ENCODE data around the gene TCP11L1.
"Not testable (repeated sequence)": the region's sequence is repeated elsewhere in the genome, so short reads cannot be mapped to it uniquely, and the experiment has no call there.

Gene TCP11L1

DNA sequence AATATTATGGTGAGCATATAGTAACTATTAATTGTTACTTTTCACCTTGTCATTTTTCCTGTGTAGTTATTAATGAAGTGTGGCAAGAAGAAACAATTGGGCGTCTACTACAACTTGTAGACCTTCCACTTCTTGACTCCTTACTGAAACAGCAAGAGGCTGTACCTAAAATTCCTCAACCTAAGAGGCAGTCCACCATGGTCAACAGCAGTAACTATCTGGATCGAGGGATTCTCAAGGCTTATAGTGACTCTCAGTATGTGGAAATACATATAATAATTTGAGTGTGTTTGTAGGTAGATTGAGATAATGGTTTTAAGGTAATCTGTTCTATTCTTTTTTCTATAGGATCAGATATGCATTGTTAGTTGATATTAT is 10.8 kb upstream of the TCP11L1 start:
- no peak for DNase-seq (ENCODE audit: low read depth in 2 of 2)

GRCh38 chr11:33029218-33029617 is 10.2 kb upstream of the TCP11L1 start:
- not testable (repeated sequence) for DNase-seq (ENCODE audit: low read depth in 2 of 2)

GRCh38 chr11:33033493-33033892 is 5.9 kb upstream of the TCP11L1 start:
- no peak for DNase-seq (ENCODE audit: low read depth in 2 of 2)

- DNase-seq (ENCODE audit: low read depth in 2 of 2) = no peak
These were observed 4.4 kb upstream of the TCP11L1 start for GRCh38 chr11:33035011-33035410.

DNA sequence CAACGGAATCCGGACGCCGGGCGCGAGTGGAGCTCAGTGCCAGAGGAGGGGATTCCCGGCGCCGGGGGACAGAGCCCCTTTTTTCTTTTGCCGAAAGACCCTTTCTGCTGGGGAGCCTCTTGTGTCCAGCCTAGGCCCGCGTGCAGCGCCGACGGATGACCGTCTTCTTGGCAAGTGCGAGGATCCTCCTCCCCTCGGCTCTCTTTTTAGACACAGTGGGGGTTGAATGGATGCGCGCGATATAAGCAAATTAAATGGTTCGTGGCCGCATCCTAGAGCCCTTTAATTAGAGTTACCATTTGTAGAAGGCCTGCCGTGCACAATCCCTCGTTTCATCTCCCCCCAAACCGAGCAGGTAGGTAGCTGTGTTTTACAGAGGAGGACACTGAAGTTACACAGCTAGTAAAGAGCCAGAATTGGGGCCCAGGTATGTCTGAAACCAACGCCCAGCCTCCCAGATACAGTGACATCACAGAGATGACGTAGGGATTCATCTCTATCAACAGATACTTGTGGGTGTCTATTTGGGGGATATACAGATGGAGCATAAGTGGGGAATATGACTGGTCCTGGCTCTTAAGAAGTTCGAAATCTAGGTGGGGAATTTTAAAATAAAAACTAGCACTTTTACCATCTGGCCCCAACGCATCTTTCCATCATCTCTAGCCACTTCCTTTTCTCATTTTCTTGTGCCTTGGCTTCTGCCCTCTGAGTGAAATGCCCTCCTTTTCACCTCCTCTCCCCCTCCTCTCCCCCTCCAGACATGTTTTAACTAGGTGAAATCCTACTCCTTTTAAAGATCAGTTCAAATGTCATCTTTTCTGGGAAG is 875 bp downstream of the TCP11L1 start:
- DNase-seq (ENCODE audit: low read depth in 2 of 2) = no peak

GRCh38 chr11:33040862-33041453 is 1.6 kb downstream of the TCP11L1 start:
- no peak for DNase-seq (ENCODE audit: low read depth in 2 of 2)

GRCh38 chr11:33043221-33043830 is 4.0 kb downstream of the TCP11L1 start:
- DNase-seq (ENCODE audit: low read depth in 2 of 2) = no peak

GRCh38 chr11:33044285-33044756 is 4.9 kb downstream of the TCP11L1 start:
- DNase-seq (ENCODE audit: low read depth in 2 of 2) = no peak

DNA sequence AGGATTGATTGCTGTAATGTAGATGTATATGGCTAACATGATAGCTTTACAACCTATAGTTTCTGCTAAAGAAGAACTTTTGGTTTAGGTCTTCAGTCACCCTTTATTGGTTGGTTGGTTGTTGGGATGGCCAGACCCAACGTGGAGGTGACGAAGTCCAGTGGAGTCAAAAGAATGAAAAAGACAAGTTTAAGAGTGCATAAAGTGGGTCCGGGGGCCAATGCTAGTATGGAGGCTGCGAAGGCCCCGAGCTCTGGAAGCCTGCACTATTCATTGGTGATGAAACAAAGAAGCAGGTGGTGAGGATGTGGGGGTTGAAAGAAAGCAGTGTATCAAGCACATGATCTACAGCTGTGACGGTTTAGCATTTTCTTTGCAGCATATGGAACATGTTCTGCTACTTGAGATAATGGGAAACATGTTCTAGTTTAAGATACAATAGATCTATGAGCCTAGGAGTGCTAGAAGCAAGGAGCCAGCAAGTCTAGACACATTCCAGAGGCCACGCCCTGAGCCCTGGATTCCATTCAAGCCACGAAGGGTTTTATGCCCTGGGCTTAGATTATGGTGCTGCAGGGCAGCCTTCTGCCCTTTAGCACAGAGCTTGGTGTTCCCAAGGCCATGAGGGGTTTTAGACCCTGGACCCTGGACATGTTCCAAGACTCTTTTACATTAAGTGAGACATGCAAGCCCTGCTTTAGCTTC is 6.3 kb downstream of the TCP11L1 start:
- no peak for DNase-seq (ENCODE audit: low read depth in 2 of 2)

DNA sequence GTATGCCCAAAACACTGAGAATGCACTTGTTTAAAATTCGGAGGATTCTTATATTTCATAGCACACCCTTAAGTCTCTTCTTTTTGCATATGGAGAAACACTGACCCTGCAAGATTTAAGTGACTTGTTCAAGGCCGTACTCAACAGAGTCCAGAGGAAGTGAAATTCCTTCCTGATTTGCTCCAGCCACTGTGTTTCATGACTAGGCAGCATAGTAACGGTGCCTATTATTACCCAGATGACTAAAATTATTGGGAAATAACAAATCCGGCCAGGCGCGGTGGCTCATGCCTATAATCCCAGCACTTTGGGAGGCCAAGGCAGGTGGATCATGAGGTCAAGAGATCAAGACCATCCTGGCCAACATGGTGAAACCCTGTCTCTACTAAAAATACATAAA is 9.3 kb downstream of the TCP11L1 start:
- DNase-seq (ENCODE audit: low read depth in 2 of 2) = not testable (repeated sequence)

GRCh38 chr11:33049565-33050408 is 10.4 kb downstream of the TCP11L1 start:
- not testable (repeated sequence) for DNase-seq (ENCODE audit: low read depth in 2 of 2)

GRCh38 chr11:33052231-33052630 is 12.9 kb downstream of the TCP11L1 start:
- no peak for DNase-seq (ENCODE audit: low read depth in 2 of 2)

- no peak for DNase-seq (ENCODE audit: low read depth in 2 of 2)
These were observed 16.0 kb downstream of the TCP11L1 start for GRCh38 chr11:33055375-33055774.

GRCh38 chr11:33057284-33057683 is 17.9 kb downstream of the TCP11L1 start:
- no peak for DNase-seq (ENCODE audit: low read depth in 2 of 2)

- DNase-seq (ENCODE audit: low read depth in 2 of 2) = no peak
These were observed 20.1 kb downstream of the TCP11L1 start for GRCh38 chr11:33059331-33060007.

DNA sequence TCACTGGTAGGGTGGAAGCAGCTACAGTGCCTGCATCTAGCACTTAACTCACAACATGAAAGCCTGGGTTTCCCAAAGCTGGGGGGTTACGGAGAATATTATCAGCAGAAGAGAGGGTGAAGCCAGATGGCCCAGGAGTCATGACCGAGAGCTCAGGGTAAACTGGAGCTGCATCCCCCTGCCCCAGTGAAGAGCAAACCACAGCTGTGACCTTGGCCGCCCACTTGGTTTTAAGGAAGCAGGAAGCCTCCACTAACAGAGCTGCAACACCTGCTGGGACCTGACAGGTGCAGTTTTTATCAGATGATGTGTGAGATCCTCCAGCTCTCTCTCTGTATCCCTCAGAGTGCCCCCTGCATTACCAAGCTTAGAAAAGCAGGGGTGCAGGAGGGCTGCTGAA is 20.9 kb downstream of the TCP11L1 start:
- DNase-seq (ENCODE audit: low read depth in 2 of 2) = no peak

DNA sequence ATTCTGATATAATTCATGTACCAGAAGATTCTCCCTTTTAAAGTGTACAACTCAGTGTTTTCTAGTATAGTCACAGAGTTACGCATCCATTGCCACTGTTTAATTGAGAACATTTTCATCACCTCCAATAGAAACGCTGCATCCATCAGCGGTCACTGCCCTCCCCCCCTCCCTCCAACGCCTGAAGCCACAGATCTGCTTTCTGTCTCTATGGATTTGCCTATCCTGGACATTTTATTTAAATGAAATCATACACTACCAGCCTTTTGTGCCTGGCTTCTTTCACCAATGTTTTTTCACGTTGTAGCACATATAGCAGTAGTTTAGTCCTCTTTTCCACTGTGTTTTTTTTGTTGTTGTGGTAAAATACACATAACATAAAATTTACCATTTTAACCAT is 22.8 kb downstream of the TCP11L1 start:
- no peak for DNase-seq (ENCODE audit: low read depth in 2 of 2)

DNA sequence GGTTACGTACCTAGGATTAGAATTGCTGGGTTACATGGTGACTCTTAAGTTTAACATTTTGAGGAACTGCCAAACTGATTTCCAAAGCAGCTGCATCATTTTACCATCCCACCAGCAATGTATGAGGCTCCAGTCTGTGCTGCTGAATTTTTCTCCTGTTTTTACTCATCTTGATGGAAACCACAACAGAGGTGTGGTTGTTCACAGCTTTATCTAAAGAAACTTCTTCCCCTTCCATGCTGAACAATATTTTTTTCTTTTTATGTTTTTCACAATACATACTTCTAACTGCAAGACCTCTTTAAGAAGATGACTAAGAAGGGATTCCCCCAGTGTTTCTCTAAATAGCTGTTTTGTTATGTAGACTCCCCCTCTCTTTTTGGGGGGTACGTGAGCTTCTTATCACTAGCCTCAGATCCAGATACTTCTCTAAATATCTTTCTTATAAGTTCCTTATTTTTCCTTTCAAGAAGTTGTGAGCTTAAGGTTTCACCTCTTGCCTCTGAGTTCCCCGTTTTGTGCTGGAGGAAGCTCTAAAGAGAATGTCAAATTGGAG is 24.0 kb downstream of the TCP11L1 start:
- DNase-seq (ENCODE audit: low read depth in 2 of 2) = no peak

DNA sequence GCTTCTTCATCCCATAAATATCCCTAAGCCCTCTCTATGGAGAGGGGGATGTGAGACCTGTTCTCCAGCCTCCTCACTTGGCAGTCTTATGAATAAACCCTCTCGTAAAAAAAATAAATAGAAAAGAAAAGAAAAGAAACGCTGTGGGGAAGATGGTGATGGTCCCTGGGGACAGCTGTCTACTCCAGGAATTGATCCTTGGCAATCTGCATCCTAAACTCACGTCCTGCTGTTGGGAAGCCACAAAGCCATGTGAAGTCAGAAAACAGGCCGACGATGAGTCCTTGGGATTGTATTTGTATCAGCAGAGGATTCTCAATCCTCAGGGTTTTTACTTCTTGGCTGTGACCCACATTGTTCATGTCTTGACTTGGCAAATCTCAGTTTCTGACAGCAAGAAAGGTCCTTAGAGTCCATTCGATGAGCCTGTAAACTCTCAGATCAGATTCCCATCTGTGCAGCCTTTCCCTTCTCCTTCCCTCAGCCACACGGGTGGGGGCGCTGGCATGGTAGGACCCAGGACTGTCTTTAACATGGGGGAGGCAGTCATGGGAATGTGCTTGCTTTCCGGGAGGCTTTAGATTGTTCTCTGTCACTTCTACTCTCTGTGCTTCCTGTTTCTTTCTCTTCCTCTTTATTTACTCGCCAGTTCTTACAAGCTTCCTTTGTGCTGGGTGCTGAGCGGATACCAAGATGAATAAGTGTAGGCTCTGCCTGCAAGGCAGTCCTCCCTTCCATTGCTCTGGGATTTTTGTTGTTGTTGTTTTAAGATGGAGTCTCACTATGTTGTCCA is 24.9 kb downstream of the TCP11L1 start:
- DNase-seq (ENCODE audit: low read depth in 2 of 2) = no peak

DNA sequence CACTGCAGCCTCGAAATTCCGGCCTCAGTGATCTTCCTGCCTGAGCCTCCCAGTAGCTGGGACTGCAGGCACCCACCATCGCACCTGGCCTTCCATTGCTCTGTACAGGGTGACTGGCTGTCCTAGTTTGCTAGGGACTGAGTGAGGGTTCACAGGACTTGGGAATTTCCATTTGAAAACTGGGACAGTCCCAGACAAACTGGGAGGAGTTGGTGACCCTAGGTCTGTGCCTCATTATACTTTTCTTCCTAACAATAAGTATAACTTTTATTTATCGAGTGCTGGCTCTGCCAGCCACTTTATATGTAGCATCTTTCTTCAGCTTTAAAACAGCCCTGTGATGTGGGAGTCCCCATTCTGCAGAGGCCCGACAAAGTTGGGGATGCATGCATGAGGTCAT is 25.5 kb downstream of the TCP11L1 start:
- DNase-seq (ENCODE audit: low read depth in 2 of 2) = no peak
